H9 (cell line): ENCODE measurements around the gene RAC2. TPM values are rescaled to one million over a fixed set of nuclear protein-coding genes. Genes with fewer than 3 reads are reported as not detected.

ENCODE experiments used
- DNase-seq: peaks from one replicate; pipeline ENCODE4 v3.0.0-alpha.2; 2017
- H2AFZ ChIP-seq: one replicate; pipeline ENCODE4 v1.6.1; 2013; ENCODE audit warnings: mild to moderate bottlenecking, low read length, control low read depth, moderate library complexity
- H2AK5ac ChIP-seq: 2 replicates; pipeline ENCODE4 v1.6.1; 2013; ENCODE audit warnings: low read length, control low read depth, mixed read lengths; ENCODE audit not compliant: insufficient read length
- H2BK120ac ChIP-seq: one replicate; pipeline ENCODE4 v1.6.1; 2013; ENCODE audit warnings: low read depth, mild to moderate bottlenecking, low read length, control low read depth, inconsistent platforms; ENCODE audit not compliant: poor library complexity, severe bottlenecking
- H2BK12ac ChIP-seq: 2 replicates; pipeline ENCODE4 v1.6.1; 2013; ENCODE audit warnings: low read length, control low read depth, mixed read lengths, low read depth; ENCODE audit not compliant: insufficient read length
- H2BK15ac ChIP-seq: 2 replicates; pipeline ENCODE4 v1.6.1; 2013; ENCODE audit warnings: low read depth, low read length, control low read depth
- H2BK20ac ChIP-seq: one replicate; pipeline ENCODE4 v1.6.1; 2013; ENCODE audit warnings: low read depth, mild to moderate bottlenecking, low read length, control low read depth, inconsistent platforms; ENCODE audit not compliant: poor library complexity, severe bottlenecking
- H2BK5ac ChIP-seq: 2 replicates; pipeline ENCODE4 v1.6.1; 2013; ENCODE audit warnings: low read length, control low read depth, mixed read lengths; ENCODE audit not compliant: insufficient read length
- H3K14ac ChIP-seq: 2 replicates; pipeline ENCODE4 v1.6.1; 2013; ENCODE audit warnings: low read length, control low read depth; ENCODE audit not compliant: insufficient read depth
- H3K18ac ChIP-seq: 2 replicates; pipeline ENCODE4 v1.6.1; 2013; ENCODE audit warnings: low read depth, mild to moderate bottlenecking, mixed read lengths, low read length, control low read depth; ENCODE audit not compliant: insufficient read length
- H3K23ac ChIP-seq: 2 replicates; pipeline ENCODE4 v1.6.1; 2013; ENCODE audit warnings: low read length, control low read depth, mixed read lengths, low read depth; ENCODE audit not compliant: insufficient read length
- H3K23me2 ChIP-seq: 2 replicates; pipeline ENCODE4 v1.6.1; 2013; ENCODE audit warnings: low read depth, mild to moderate bottlenecking, mixed read lengths, low read length, control low read depth; ENCODE audit not compliant: insufficient read length, poor library complexity, severe bottlenecking
- H3K27ac ChIP-seq: 2 replicates; pipeline ENCODE4 v1.5.1; 2013; ENCODE audit warnings: low read length, control low read depth, mixed read lengths, low read depth; ENCODE audit not compliant: insufficient read length
- H3K27me3 ChIP-seq: 2 replicates; pipeline ENCODE4 v1.6.1; 2013; ENCODE audit warnings: low read length, control low read depth, inconsistent platforms; ENCODE audit not compliant: insufficient read depth
- H3K4ac ChIP-seq: 2 replicates; pipeline ENCODE4 v1.6.1; 2013; ENCODE audit warnings: low read depth, mild to moderate bottlenecking, control low read depth, inconsistent platforms, low read length, moderate library complexity
- H3K4me1 ChIP-seq: 2 replicates; pipeline ENCODE4 v1.6.1; 2013; ENCODE audit warnings: low read length, control low read depth, inconsistent platforms; ENCODE audit not compliant: insufficient read depth
- H3K4me2 ChIP-seq: 2 replicates; pipeline ENCODE4 v1.6.1; 2013; ENCODE audit warnings: low read length, control low read depth, mixed read lengths; ENCODE audit not compliant: insufficient read length, insufficient read depth
- H3K56ac ChIP-seq: 2 replicates; pipeline ENCODE4 v1.6.1; 2013; ENCODE audit warnings: low read depth, mild to moderate bottlenecking, mixed read lengths, low read length, control low read depth; ENCODE audit not compliant: insufficient read length
- H3K79me1 ChIP-seq: 2 replicates; pipeline ENCODE4 v1.6.1; 2013; ENCODE audit warnings: low read depth, mild to moderate bottlenecking, moderate library complexity, low read length, control low read depth, inconsistent platforms; ENCODE audit not compliant: insufficient read depth, poor library complexity, severe bottlenecking
- H3K79me2 ChIP-seq: 2 replicates; pipeline ENCODE4 v1.6.1; 2013; ENCODE audit warnings: low read length, control low read depth, inconsistent platforms; ENCODE audit not compliant: insufficient read depth
- H3K9ac ChIP-seq: 2 replicates; pipeline ENCODE4 v1.6.1; 2013; ENCODE audit warnings: low read length, control low read depth, mixed read lengths; ENCODE audit not compliant: insufficient read length; ENCODE audit errors: extremely low read depth
- H3K9me3 ChIP-seq: one replicate; pipeline ENCODE4 v1.6.1; 2013; ENCODE audit warnings: low read depth, low read length, inconsistent platforms; ENCODE audit not compliant: control insufficient read depth
- H3T11ph ChIP-seq: one replicate; pipeline ENCODE4 v1.6.1; 2013; ENCODE audit warnings: mild to moderate bottlenecking, low read length, control low read depth, inconsistent platforms
- H4K20me1 ChIP-seq: one replicate; pipeline ENCODE4 v1.6.1; 2013; ENCODE audit not compliant: control insufficient read depth, insufficient read length, insufficient read depth
- H4K5ac ChIP-seq: 2 replicates; pipeline ENCODE4 v1.6.1; 2013; ENCODE audit warnings: low read depth, mild to moderate bottlenecking, mixed read lengths, low read length, control low read depth; ENCODE audit not compliant: insufficient read length
- H4K8ac ChIP-seq: replicated peaks from 2 replicates; pipeline ENCODE4 v1.6.1; 2013; ENCODE audit warnings: low read length, control low read depth, mixed read lengths, low read depth; ENCODE audit not compliant: insufficient read length
- H4K91ac ChIP-seq: 2 replicates; pipeline ENCODE4 v1.6.1; 2013; ENCODE audit warnings: low read depth, mild to moderate bottlenecking, moderate library complexity, mixed read lengths, low read length, control low read depth; ENCODE audit not compliant: insufficient read length
- H3K27ac Mint-ChIP-seq, 3 experiments: 2 replicates in 2 of 3; 3 replicates in 1 of 3; pipeline ENCODE4 v1.8.0; 2020 to 2021; ENCODE audit warnings: mixed read lengths in 3 of 3, mild to moderate bottlenecking in 1 of 3, moderate library complexity in 1 of 3
- H3K27me3 Mint-ChIP-seq: 2 replicates; pipeline ENCODE4 v1.8.0; 2021; ENCODE audit warnings: low read depth, mild to moderate bottlenecking, moderate library complexity, mixed read lengths
- H3K36me3 Mint-ChIP-seq, 3 experiments: 2 replicates in 2 of 3; 3 replicates in 1 of 3; pipeline ENCODE4 v1.8.0; 2020 to 2021; ENCODE audit warnings: low read depth in 3 of 3, mixed read lengths in 3 of 3; ENCODE audit not compliant: insufficient read depth in 1 of 3
- H3K4me1 Mint-ChIP-seq, 2 experiments: 2 replicates each; pipeline ENCODE4 v1.8.0; 2020; ENCODE audit warnings: mixed read lengths in 2 of 2
- H3K4me3 Mint-ChIP-seq, 2 experiments: 2 replicates in 1 of 2; 3 replicates in 1 of 2; pipeline ENCODE4 v1.8.0; 2020 to 2021; ENCODE audit warnings: mild to moderate bottlenecking in 2 of 2, mixed read lengths in 2 of 2, moderate library complexity in 1 of 2
- H3K9me3 Mint-ChIP-seq, 2 experiments: 2 replicates in 1 of 2; 3 replicates in 1 of 2; pipeline ENCODE4 v1.8.0; 2020; ENCODE audit warnings: mild to moderate bottlenecking in 2 of 2, mixed read lengths in 2 of 2, moderate library complexity in 1 of 2
- CTCF ChIP-seq: fragments of 200-600 bp; sonication (generic); conservative IDR thresholded peaks from 3 replicates; pipeline ENCODE4 v1.8.0; 2021; ENCODE audit warnings: antibody characterized with exemption, mild to moderate bottlenecking
- WGBS: extraction: QIAGEN DNeasy Blood & Tissue Kit; methylation state at CpG from one replicate; pipeline ENCODE4 v1.1.7; 2013; ENCODE audit warnings: missing lambda C conversion rate, low lambda C conversion rate, mixed read lengths; ENCODE audit not compliant: insufficient read length; ENCODE audit errors: extremely low coverage; 5-methylcytosine and 5-hydroxymethylcytosine counted together
- total RNA-seq: library from RNA; stranded (reverse); gene quantifications from 2 replicates; pipeline ENCODE4 v1.2.1, GENCODE V29; 2021

Gene RAC2
- total RNA-seq, 1 experiment from 2014 or later: 2.8 TPM

- Histone ChIP-seq H2AK5ac (no peak overlapping the region), H3K4me2 (peak overlapping the region; percentile 60), H2BK12ac (no peak overlapping the region), H3K4me1 (peaks cover 5% of the 10 kb centered on the region), H2BK20ac (no peak overlapping the region), H3K27me3 (no peaks in the 10 kb centered on the region), H3K27ac (no peak overlapping the region), H3K79me2 (no peaks in the 10 kb centered on the region), H3K9ac (no peak overlapping the region), H4K8ac (no peak overlapping the region), H2AFZ (no peak overlapping the region), H3K4ac (no peak overlapping the region), H4K20me1 (no peaks in the 10 kb centered on the region), H2BK120ac (no peak overlapping the region), H3K9me3 (no peaks in the 10 kb centered on the region), H4K91ac (no peak overlapping the region), H2BK15ac (no peak overlapping the region), H3K23ac (no peak overlapping the region), H4K5ac (no peak overlapping the region), H3T11ph (no peak overlapping the region), H2BK5ac (no peak overlapping the region), H3K56ac (no peak overlapping the region), H3K79me1 (no peaks in the 10 kb centered on the region), H3K14ac (no peak overlapping the region), H3K18ac (no peak overlapping the region), H3K23me2 (peaks cover 9% of the 10 kb centered on the region)
- Mint-ChIP-seq H3K4me3 (peak overlapping the region; percentile 62 to 77; a peak in 2 of 5 replicates), H3K27ac (no peak overlapping the region), H3K36me3 (peaks cover 7 to 15% (median 8%) of the 10 kb centered on the region in 3 experiments; a peak in 4 of 7 replicates), H3K4me1 (peaks cover 29 to 43% of the 10 kb centered on the region in 2 experiments), H3K27me3 (no peaks in the 10 kb centered on the region; the same call in 1 of the 2 replicates), H3K9me3 (peaks cover 2 to 7% of the 10 kb centered on the region in 2 experiments; a peak in 4 of 5 replicates)
- no peak for DNase-seq
- TF ChIP-seq CTCF: no peak
- no CpG with 5 or more reads among the region's 4 CpGs for WGBS
Observed at GRCh38 chr22:37186997-37187522, 57.0 kb downstream of the RAC2 start.
